ENCODE data around the gene ATF7.

ATF7 gene

GRCh38 chr12:53563452-53564028 lies 62.6 kb downstream of the ATF7 start:
- Histone ChIP-seq H3K4me3 (replicated peaks; ENCODE audit: insufficient read depth, low read length) (no peak overlapping the region), H3K27ac (replicated peaks) (no peak overlapping the region), H3K27me3 (ENCODE audit: insufficient read depth, poor library complexity, severe bottlenecking) (no peaks in the 10 kb centered on the region)
- TF ChIP-seq GABPA (IDR thresholded peaks at IDR 0.05; ENCODE audit: low read depth) (no peak), POLR2AphosphoS5 (IDR thresholded peaks at IDR 0.05; ENCODE audit: low read depth) (no peak), REST (IDR thresholded peaks at IDR 0.05; ENCODE audit: insufficient replicate concordance, low read depth) (no peak), SPI1 (IDR thresholded peaks at IDR 0.05; ENCODE audit: borderline replicate concordance, low read depth) (no peak)
- TF ChIP-seq, protein P1, sequence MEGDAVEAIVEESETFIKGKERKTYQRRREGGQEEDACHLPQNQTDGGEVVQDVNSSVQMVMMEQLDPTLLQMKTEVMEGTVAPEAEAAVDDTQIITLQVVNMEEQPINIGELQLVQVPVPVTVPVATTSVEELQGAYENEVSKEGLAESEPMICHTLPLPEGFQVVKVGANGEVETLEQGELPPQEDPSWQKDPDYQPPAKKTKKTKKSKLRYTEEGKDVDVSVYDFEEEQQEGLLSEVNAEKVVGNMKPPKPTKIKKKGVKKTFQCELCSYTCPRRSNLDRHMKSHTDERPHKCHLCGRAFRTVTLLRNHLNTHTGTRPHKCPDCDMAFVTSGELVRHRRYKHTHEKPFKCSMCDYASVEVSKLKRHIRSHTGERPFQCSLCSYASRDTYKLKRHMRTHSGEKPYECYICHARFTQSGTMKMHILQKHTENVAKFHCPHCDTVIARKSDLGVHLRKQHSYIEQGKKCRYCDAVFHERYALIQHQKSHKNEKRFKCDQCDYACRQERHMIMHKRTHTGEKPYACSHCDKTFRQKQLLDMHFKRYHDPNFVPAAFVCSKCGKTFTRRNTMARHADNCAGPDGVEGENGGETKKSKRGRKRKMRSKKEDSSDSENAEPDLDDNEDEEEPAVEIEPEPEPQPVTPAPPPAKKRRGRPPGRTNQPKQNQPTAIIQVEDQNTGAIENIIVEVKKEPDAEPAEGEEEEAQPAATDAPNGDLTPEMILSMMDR (IDR thresholded peaks at IDR 0.05; ENCODE audit: insufficient read depth, low read length), result no peak
- no peak for DNase-seq (ENCODE audit: low read depth in 1 of 2, low spot score in 1 of 2)

DNA sequence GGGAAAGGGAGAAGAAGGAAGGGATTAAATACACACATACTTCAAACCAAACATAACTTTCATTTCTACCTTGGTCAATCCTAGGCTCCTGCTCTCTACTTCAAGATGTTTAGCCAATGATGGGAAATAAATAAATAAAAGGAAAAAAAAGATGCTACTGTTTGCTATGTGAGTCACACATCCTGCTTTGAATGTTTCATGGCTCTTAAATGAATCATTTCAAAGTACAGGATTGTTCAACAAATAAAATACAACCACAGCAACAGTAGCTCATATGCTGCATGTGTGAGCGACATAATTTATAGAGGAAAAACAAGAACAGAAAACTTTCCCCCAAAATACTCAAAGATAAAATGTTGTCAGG lies 64.6 kb downstream of the ATF7 start:
- no peak overlapping the region for H3K27ac ChIP-seq (replicated peaks)
- TF ChIP-seq POLR2AphosphoS5 (IDR thresholded peaks at IDR 0.05; ENCODE audit: low read depth) (no peak), SPI1 (IDR thresholded peaks at IDR 0.05; ENCODE audit: borderline replicate concordance, low read depth) (no peak), REST (IDR thresholded peaks at IDR 0.05; ENCODE audit: insufficient replicate concordance, low read depth) (no peak)
- TF ChIP-seq, protein P1 (IDR thresholded peaks at IDR 0.05; ENCODE audit: insufficient read depth, low read length), result no peak
- DNase-seq (ENCODE audit: low read depth in 1 of 2, low spot score in 1 of 2), result no peak
- H3K27me3 ChIP-seq (ENCODE audit: insufficient read depth, poor library complexity, severe bottlenecking), result no peaks in the 10 kb centered on the region
- no peak overlapping the region for H3K4me3 ChIP-seq (replicated peaks; ENCODE audit: insufficient read depth, low read length)

GRCh38 chr12:53560912-53561589 lies 65.1 kb downstream of the ATF7 start:
- H3K27ac ChIP-seq (replicated peaks), result no peak overlapping the region
- H3K4me3 ChIP-seq (replicated peaks; ENCODE audit: insufficient read depth, low read length), result no peak overlapping the region
- TF ChIP-seq SPI1 (IDR thresholded peaks at IDR 0.05; ENCODE audit: borderline replicate concordance, low read depth) (no peak), POLR2AphosphoS5 (IDR thresholded peaks at IDR 0.05; ENCODE audit: low read depth) (no peak)
- no peak for DNase-seq (ENCODE audit: low read depth in 1 of 2, low spot score in 1 of 2)
- H3K27me3 ChIP-seq (ENCODE audit: insufficient read depth, poor library complexity, severe bottlenecking), result no peaks in the 10 kb centered on the region

DNA sequence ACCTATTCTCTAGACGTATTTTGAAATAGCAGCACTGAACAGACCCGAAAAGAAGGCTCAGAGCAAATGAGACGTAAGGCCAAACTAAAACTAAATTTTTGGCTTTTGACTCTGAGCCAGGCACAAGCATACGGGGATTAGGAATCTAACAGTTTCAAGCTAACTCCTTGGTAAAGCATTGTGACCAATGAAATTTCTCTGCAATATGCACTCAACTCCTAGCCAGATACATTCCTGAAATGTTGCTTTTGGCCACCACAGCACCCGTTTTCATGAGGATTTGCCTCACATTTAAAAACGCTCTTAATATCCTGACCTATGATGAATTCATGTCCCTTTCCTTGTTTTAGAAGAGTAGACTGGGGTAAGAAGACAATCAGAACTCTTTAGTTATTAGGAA lies 65.8 kb downstream of the ATF7 start:
- H3K27ac ChIP-seq (replicated peaks), result no peak overlapping the region
- TF ChIP-seq POLR2AphosphoS5 (IDR thresholded peaks at IDR 0.05; ENCODE audit: low read depth) (no peak), SPI1 (IDR thresholded peaks at IDR 0.05; ENCODE audit: borderline replicate concordance, low read depth) (no peak), REST (IDR thresholded peaks at IDR 0.05; ENCODE audit: insufficient replicate concordance, low read depth) (no peak)
- TF ChIP-seq, protein P1 (IDR thresholded peaks at IDR 0.05; ENCODE audit: insufficient read depth, low read length), result no peak
- H3K27me3 ChIP-seq (ENCODE audit: insufficient read depth, poor library complexity, severe bottlenecking), result no peaks in the 10 kb centered on the region
- no peak for DNase-seq (ENCODE audit: low read depth in 1 of 2, low spot score in 1 of 2)
- H3K4me3 ChIP-seq (replicated peaks; ENCODE audit: insufficient read depth, low read length), result no peak overlapping the region

Data from HL-60 (cell line).